Measurements from ENCODE around the gene NUDT5. TPM values are rescaled to one million over a fixed set of nuclear protein-coding genes. Genes with fewer than 3 reads are reported as not detected.

NUDT5 gene
- total RNA-seq, 1 experiment from 2014 or later, result 160 TPM

DNA sequence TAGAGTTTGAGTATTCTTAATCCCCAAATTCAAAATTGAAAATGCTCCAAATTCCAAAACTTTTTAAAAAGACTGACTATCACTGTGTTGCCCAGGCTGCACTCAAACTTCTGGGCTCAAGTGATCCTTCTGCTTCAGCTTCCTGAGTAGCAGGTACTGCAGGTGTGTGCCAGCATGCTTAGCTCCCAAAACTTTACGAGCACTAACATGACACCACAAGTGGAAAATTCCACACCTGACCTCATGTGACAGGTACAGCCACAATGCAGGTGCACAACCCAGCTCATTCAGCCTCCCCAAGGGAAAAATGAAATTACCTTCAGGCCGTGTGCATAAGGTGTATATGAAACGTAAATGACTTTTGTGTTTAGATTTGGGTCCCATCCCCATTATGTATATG is 16.8 kb upstream of the NUDT5 start:
- Histone ChIP-seq H3K9me3 (no peaks in the 10 kb centered on the region), H3K27me3 (replicated peaks; ENCODE audit: control insufficient read depth, insufficient read depth, low read length) (no peaks in the 10 kb centered on the region), H3K36me3 (ENCODE audit: control insufficient read depth, insufficient read depth, low read length) (no peaks in the 10 kb centered on the region; the same call in 1 of the 2 replicates), H3K4me3 (ENCODE audit: low read depth, low read length) (no peak overlapping the region), H3K4me1 (no peaks in the 10 kb centered on the region)
- no TSS peak for BruUV-seq (replicated peaks)
- Mint-ChIP-seq H3K27me3 (ENCODE audit: insufficient read depth, unreplicated experiment) (no peaks in the 10 kb centered on the region), H3K4me1 (ENCODE audit: low read depth, unreplicated experiment) (no peaks in the 10 kb centered on the region), H3K27ac (ENCODE audit: unreplicated experiment) (no peak overlapping the region), H3K36me3 (ENCODE audit: insufficient read depth, unreplicated experiment) (peaks cover 84% of the 10 kb centered on the region), H3K4me3 (ENCODE audit: unreplicated experiment) (no peak overlapping the region), H3K9me3 (ENCODE audit: unreplicated experiment) (no peaks in the 10 kb centered on the region)
- no peak for DNase-seq
- intact Hi-C loops (cut with micrococcal nuclease; ENCODE audit: unreplicated experiment), result loop anchor here (5.0 kb wide), 1 partner anchor 500 kb away; no protein-coding TSS in a partner anchor
- CTCF ChIA-PET, result no interaction called here
- no peak for TF ChIP-seq CTCF (IDR thresholded peaks at IDR 0.05; ENCODE audit: insufficient read depth in 1 of 2, low read depth in 1 of 2, low read length in 1 of 2, severe bottlenecking in 1 of 2, unreplicated experiment in 1 of 2)
- POLR2A ChIA-PET, result no interaction called here

DNA sequence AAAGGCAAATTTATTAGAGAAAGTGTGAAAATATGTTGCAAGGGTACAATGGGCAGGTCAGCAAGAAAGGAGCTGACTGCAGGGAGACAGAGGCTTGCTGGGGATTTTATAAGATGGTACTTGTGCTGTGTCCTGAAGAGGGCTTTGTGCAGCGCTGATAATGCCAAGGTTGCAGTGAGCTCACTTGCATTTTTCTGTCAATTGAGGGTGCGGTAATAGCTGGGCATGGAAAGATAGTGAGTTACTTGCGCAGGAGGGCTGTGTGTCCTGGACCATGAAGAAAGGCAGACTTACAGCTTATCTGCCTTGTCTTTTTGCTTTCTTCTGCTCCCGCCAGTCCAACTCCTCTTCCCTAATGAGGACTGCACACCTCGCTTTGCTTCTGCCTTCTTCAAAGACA is 12.8 kb upstream of the NUDT5 start:
- TF ChIP-seq CTCF (IDR thresholded peaks at IDR 0.05; ENCODE audit: insufficient read depth in 1 of 2, low read depth in 1 of 2, low read length in 1 of 2, severe bottlenecking in 1 of 2, unreplicated experiment in 1 of 2), result no peak
- H3K36me3 ChIP-seq (ENCODE audit: control insufficient read depth, insufficient read depth, low read length), result no peaks in the 10 kb centered on the region; the same call in 1 of the 2 replicates
- Mint-ChIP-seq H3K27ac (ENCODE audit: unreplicated experiment) (no peak overlapping the region), H3K36me3 (ENCODE audit: insufficient read depth, unreplicated experiment) (peaks cover 74% of the 10 kb centered on the region), H3K9me3 (ENCODE audit: unreplicated experiment) (no peaks in the 10 kb centered on the region), H3K4me1 (ENCODE audit: low read depth, unreplicated experiment) (no peaks in the 10 kb centered on the region), H3K27me3 (ENCODE audit: insufficient read depth, unreplicated experiment) (no peaks in the 10 kb centered on the region), H3K4me3 (ENCODE audit: unreplicated experiment) (no peak overlapping the region)
- CTCF ChIA-PET, result no interaction called here
- H3K4me1 ChIP-seq, result no peaks in the 10 kb centered on the region
- intact Hi-C loops (cut with micrococcal nuclease; ENCODE audit: unreplicated experiment), result no loop called here
- no TSS peak for BruUV-seq (replicated peaks)
- POLR2A ChIA-PET, result interaction anchor here (0.5 kb wide), 1 partner anchor 19 kb away, joined by 3 read pairs; no protein-coding TSS in a partner anchor
- H3K4me3 ChIP-seq (ENCODE audit: low read depth, low read length), result no peak overlapping the region
- no peaks in the 10 kb centered on the region for H3K9me3 ChIP-seq
- DNase-seq, result no peak
- H3K27me3 ChIP-seq (replicated peaks; ENCODE audit: control insufficient read depth, insufficient read depth, low read length), result no peaks in the 10 kb centered on the region

- intact Hi-C loops (cut with micrococcal nuclease; ENCODE audit: unreplicated experiment), result no loop called here
- no peak for DNase-seq
- no peaks in the 10 kb centered on the region for H3K4me1 Mint-ChIP-seq (ENCODE audit: low read depth, unreplicated experiment)
- BruUV-seq (replicated peaks), result no TSS peak
- no peaks in the 10 kb centered on the region for H3K27me3 Mint-ChIP-seq (ENCODE audit: insufficient read depth, unreplicated experiment)
- Histone ChIP-seq H3K4me1 (no peaks in the 10 kb centered on the region), H3K9me3 (no peaks in the 10 kb centered on the region), H3K27me3 (replicated peaks; ENCODE audit: control insufficient read depth, insufficient read depth, low read length) (no peaks in the 10 kb centered on the region), H3K4me3 (ENCODE audit: low read depth, low read length) (no peak overlapping the region), H3K36me3 (ENCODE audit: control insufficient read depth, insufficient read depth, low read length) (peaks cover 2% of the 10 kb centered on the region; the same call in 1 of the 2 replicates)
- H3K36me3 Mint-ChIP-seq (ENCODE audit: insufficient read depth, unreplicated experiment), result peaks cover 71% of the 10 kb centered on the region
- no peak for TF ChIP-seq CTCF (IDR thresholded peaks at IDR 0.05; ENCODE audit: insufficient read depth in 1 of 2, low read depth in 1 of 2, low read length in 1 of 2, severe bottlenecking in 1 of 2, unreplicated experiment in 1 of 2)
- ChIA-PET POLR2A (no interaction called here), CTCF (no interaction called here)
- no peak overlapping the region for H3K27ac Mint-ChIP-seq (ENCODE audit: unreplicated experiment)
- no peaks in the 10 kb centered on the region for H3K9me3 Mint-ChIP-seq (ENCODE audit: unreplicated experiment)
- no peak overlapping the region for H3K4me3 Mint-ChIP-seq (ENCODE audit: unreplicated experiment)
Observed at GRCh38 chr10:12207114-12207513, 11.4 kb upstream of the NUDT5 start.

All from Caco-2 (cell line).